Measurements from ENCODE around the gene LLGL1.

GRCh38 chr17:18248811-18249210, 23.4 kb downstream of the LLGL1 start:
- TF ChIP-seq, protein P1, sequence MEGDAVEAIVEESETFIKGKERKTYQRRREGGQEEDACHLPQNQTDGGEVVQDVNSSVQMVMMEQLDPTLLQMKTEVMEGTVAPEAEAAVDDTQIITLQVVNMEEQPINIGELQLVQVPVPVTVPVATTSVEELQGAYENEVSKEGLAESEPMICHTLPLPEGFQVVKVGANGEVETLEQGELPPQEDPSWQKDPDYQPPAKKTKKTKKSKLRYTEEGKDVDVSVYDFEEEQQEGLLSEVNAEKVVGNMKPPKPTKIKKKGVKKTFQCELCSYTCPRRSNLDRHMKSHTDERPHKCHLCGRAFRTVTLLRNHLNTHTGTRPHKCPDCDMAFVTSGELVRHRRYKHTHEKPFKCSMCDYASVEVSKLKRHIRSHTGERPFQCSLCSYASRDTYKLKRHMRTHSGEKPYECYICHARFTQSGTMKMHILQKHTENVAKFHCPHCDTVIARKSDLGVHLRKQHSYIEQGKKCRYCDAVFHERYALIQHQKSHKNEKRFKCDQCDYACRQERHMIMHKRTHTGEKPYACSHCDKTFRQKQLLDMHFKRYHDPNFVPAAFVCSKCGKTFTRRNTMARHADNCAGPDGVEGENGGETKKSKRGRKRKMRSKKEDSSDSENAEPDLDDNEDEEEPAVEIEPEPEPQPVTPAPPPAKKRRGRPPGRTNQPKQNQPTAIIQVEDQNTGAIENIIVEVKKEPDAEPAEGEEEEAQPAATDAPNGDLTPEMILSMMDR (IDR thresholded peaks at IDR 0.05 in 8 of 11, conservative IDR thresholded peaks at IDR 0.05 in 3 of 11) = no peak
- no peak for TF ChIP-seq POLR2A (IDR thresholded peaks at IDR 0.05)
